GM21619 (cell line): ENCODE measurements around the gene NTN5.

ENCODE experiments used
- ATAC-seq: cut with Tn5 transposase; IDR thresholded peaks from one replicate; pipeline ENCODE4 v1.9.1; 2021; ENCODE audit not compliant: unreplicated experiment

NTN5 gene

GRCh38 chr19:48630296-48631063 is 42.3 kb downstream of the NTN5 start:
- no peak for ATAC-seq

GRCh38 chr19:48629599-48630295 is 43.1 kb downstream of the NTN5 start:
- no peak for ATAC-seq

DNA sequence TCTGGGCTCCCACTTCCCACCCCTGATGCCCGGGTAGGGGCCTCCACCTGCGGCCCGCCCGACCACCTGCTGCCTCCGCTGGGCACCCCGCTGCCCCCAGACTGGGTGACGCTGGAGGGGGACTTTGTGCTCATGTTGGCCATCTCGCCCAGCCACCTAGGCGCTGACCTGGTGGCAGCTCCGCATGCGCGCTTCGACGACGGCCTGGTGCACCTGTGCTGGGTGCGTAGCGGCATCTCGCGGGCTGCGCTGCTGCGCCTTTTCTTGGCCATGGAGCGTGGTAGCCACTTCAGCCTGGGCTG is 43.6 kb downstream of the NTN5 start:
- no peak for ATAC-seq

DNA sequence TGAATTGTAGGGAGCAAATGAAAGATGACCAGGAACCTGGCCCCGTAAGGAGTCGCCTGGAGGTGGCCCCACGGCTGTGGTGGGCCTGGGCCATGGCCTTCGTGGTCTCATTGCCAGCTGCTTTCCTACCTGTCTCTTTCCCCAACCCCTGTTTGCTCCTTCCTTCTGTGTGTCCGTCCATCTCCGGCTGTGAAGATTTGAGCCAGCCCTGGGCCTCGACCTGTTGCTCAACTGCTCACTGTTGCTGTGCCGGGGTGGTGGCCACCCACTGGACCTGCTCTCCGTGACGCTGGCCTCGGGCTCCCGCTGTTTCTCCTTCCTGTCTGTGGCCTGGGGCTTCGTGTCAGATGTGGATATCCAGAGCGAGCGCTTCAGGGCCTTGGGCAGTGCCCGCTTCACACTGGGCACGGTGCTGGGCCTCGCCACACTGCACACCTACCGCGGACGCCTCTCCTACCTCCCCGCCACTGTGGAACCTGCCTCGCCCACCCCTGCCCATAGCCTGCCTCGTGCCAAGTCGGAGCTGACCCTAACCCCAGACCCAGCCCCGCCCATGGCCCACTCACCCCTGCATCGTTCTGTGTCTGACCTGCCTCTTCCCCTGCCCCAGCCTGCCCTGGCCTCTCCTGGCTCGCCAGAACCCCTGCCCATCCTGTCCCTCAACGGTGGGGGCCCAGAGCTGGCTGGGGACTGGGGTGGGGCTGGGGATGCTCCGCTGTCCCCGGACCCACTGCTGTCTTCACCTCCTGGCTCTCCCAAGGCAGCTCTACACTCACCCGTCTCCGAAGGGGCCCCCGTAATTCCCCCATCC is 44.1 kb downstream of the NTN5 start:
- ATAC-seq = no peak

GRCh38 chr19:48627865-48628314 is 44.9 kb downstream of the NTN5 start:
- ATAC-seq = no peak

DNA sequence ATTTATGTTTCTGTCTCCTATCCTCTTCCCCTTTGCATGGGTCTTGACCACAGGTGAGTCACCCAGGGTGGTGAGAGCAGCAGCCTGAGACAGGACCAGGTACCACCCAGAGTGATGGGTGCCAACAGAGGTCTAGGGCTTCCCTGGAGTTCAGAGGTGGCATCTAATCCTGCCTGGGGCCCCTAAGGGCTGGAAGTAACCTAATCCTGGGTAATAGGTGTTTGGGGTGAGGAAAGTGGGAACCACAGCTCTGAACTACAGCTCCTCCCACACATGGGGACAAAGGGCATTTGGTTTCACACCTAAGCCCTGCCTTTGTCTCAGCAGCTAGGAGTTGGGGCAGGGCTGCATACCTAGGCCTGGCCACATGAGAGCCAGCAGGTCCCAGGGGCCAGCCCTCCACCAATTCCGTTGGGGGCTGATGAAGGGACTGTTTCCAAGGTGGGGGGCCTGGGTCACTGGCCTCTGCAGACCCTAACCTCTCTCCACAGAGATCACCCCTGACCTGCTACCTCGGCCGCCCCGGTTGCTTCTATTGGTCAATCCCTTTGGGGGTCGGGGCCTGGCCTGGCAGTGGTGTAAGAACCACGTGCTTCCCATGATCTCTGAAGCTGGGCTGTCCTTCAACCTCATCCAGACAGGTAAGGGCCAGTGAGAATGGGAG is 45.5 kb downstream of the NTN5 start:
- no peak for ATAC-seq

GRCh38 chr19:48625891-48626327 is 46.9 kb downstream of the NTN5 start:
- ATAC-seq = no peak

- ATAC-seq = no peak
Observed at GRCh38 chr19:48624791-48625723, 47.8 kb downstream of the NTN5 start.

GRCh38 chr19:48624067-48624594 is 48.7 kb downstream of the NTN5 start:
- ATAC-seq = peak; percentile 53

- ATAC-seq = no peak
Observed at GRCh38 chr19:48623556-48624066, 49.2 kb downstream of the NTN5 start.

DNA sequence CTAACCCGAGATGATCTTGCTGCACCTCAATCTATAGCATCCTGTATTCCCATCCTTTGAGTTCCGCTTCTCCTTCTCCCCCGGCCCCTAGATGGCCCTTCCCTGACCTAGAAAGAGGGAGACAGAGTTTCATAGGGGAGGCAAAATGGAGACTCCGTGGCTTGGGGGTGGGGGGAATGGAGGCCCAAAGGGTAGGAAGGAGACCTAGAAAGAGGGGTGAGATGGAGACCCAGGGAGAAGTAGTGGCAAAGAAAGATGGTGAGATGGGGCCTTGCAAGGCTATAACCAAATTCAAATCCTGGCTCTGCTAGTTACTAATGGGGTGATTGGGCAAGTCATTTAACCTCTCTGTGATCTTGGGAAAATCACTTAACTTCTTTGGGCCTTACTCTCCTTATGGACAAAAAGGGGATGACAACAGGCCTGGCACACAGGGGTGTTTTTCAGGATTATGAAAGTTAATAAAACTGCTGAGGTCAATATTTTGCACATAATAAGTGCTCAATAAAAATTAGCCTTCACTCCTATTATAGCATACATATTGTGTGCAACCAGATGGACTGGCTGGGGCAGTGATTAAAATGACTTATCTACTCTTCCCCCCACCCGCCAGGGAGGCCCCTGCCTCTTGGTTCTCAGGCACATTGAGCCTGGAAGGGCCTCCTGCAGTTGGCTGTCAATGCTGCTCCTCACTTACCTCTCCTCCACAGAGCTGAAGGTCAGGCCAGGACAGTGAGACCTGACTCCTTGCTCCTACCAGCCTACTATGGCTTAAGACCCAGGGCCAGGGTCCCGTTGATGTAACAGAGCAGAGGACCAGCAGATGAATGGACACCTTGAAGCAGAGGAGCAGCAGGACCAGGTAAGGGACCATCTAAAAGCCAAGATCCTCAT is 52.9 kb downstream of the NTN5 start:
- no peak for ATAC-seq

GRCh38 chr19:48618916-48619691 is 53.7 kb downstream of the NTN5 start, which contains the start of the genes RPL18 and SPHK2:
Gene RPL18 (minus strand): TSS chr19:48619178. CDS start chr19:48619143, 35 bp downstream.
Gene SPHK2 (plus strand): TSS chr19:48619506. CDS start chr19:48620515, 1,009 bp downstream.
- peak; percentile 79 for ATAC-seq

- ATAC-seq = no peak
Observed at GRCh38 chr19:48618278-48618915, 54.4 kb downstream of the NTN5 start.

DNA sequence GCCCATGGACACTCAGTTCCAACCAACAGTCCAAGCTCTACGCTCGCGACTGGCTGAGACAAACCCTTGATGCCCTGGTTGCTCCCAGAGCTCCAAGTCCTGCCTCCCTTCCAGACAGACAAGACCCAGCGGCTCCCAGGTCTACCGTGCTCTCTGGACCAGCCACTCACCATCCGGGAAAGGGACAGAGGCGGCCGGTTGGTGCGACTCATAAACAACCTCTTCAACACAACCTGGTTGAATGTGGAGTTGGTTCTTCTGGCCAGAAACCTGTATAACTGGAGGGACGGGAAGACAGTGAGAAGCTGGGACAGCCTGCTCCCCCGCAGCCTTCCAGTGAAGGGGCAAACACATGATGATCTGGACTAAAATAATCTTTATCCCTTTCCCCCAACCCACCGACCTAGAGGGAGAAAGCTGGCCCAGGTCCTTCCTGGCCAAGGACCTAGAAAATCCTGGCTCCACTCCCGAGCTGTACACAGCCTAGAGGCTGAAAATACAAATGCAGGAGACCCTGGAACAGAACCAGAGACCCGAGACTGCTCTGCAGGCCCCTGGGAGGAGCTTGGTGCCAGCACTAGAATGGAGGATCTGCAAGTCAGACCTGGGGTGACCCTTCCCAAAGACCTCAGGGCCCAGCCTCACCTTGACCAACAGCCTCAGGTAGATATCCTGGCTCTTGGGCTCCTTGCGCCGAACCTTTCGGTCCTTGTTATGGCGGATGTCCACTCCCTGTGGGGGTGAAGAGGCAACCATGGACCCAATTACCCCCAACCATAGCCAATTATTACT is 55.5 kb downstream of the NTN5 start:
- ATAC-seq = no peak

- no peak for ATAC-seq
Observed at GRCh38 chr19:48616491-48617056, 56.2 kb downstream of the NTN5 start.

- no peak for ATAC-seq
Observed at GRCh38 chr19:48616041-48616436, 56.8 kb downstream of the NTN5 start.
